Astrocyte (in vitro differentiated cells and primary cell): ENCODE measurements around the gene RTN4.

Source experiments
- CTCF ChIP-seq: IDR thresholded peaks from 2 replicates; pipeline ENCODE4 v1.5.1; 2011; ENCODE audit warnings: low read depth, mild to moderate bottlenecking, inconsistent platforms, low read length, moderate library complexity; ENCODE audit not compliant: insufficient read depth
- EZH2 ChIP-seq: IDR thresholded peaks from 2 replicates; pipeline ENCODE4 v1.6.1; 2012; ENCODE audit warnings: mild to moderate bottlenecking, low read length, inconsistent platforms; ENCODE audit not compliant: insufficient read depth

- no peak for TF ChIP-seq CTCF
- TF ChIP-seq EZH2, result no peak
Observed at GRCh38 chr2:55099493-55099877, 49.2 kb upstream of the RTN4 start.
